ENCODE results near the gene MIF4GD. TPM values are rescaled to one million over a fixed set of nuclear protein-coding genes. Genes with fewer than 3 reads are reported as not detected.
"Not testable (repeated sequence)": the region's sequence is repeated elsewhere in the genome, so short reads cannot be mapped to it uniquely, and the experiment has no call there.

The MIF4GD gene
- total RNA-seq, 1 donor = 19.9 TPM

DNA sequence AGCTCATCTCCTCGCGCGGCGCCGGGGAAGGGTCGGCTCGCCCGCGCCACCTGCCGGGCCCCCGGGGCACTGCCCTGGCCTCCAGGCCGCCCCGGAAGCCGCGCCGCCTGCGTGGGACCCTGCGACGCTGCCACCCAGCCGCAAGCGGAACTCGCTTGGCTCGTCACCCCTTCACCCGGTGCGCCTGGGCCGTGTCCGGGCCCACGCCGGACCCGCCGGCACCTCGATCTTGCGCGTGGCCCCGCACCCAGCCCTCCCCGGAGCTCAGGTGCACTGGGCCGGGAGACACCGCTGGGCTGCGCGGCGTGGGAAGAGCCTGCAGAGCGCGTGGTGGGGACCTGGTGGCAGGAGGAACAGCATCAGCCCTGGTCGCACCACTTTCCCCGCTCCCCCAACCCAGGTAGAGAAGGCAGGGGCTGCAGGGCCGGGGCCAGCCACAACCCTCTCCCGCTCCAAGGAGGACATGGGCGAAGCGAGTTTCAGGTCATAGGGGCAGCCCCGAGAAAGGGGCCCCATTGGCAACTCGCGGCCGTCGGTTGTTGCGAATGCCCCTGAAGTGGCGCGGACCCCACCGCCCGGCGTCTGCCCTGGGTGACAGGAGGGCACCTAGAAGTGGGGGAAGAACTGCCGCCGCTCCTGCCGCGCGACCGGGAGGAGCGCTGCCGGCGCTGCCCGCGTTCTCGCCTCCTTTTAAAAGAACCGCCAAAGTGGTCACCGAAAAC is 363 bp upstream of the MIF4GD start:
- H3K27me3 ChIP-seq (ENCODE audit: insufficient read depth, low read length) = no peaks in the 10 kb centered on the region
- peak overlapping the region; percentile 93 for H3K4me3 ChIP-seq (ENCODE audit: low read length)
- no peaks in the 10 kb centered on the region for H3K9me3 ChIP-seq (ENCODE audit: low read depth, low read length)
- peaks cover 59% of the 10 kb centered on the region for H3K4me1 ChIP-seq (ENCODE audit: insufficient read depth, low read length)

DNA sequence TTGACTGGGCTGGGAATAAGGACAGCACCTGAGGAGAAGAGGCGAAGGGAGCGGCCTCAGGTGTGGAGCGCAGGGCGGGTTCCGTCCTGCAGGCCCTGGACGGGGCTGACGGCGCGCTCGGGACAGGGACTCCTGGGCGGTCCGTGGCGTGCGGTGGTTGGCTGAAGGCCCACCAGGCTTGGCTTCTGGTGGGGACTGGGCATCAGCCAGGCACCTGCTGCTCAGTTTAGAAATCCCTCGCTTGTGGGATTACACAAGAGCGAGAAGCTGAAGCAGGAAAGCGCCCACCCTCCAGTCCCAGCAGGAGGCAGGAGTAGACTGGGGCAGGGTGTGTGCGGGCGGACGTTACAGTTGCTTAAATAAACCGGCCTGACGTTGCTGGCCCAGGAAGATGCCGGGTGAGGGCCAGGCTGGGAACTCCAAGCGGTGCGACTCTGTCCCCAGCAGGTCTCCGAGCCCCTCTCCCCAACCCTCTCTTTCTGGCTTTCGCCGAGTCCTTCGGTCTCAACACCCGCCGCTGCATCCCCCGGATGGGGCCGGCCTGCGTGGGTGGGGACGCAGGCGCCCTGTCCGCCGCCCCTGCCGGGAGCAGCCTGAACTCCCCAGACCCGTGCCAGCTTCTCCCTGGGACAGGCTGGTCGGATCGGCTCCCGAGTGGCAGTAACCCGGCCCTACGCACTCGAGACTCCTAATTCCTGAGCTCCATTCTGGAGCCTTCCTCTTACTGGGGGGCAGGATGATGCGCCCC is 639 bp downstream of the MIF4GD start:
- Histone ChIP-seq H3K4me3 (ENCODE audit: low read length) (peak overlapping the region; percentile 93), H3K4me1 (ENCODE audit: insufficient read depth, low read length) (peaks cover 69% of the 10 kb centered on the region), H3K27me3 (ENCODE audit: insufficient read depth, low read length) (no peaks in the 10 kb centered on the region), H3K9me3 (ENCODE audit: low read depth, low read length) (no peaks in the 10 kb centered on the region)

DNA sequence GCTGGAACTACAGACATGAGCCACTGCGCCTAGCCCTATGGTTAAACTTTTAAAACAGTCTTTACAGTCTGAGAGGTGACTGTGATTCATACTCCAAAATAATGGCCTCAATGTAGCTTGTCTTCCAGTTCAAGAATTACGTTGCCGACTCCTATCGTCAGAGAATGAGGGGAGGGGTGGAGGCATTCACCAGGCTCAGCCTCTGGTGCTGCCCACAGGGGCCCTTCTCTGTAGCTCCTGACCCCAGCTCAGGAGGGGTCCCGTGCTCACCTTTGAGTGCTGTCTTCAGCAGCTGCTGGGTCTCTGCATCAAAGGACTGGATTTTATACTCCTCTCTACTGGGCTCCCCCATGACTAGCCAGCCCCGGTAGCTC is 1.2 kb downstream of the MIF4GD start:
- Histone ChIP-seq H3K27me3 (ENCODE audit: insufficient read depth, low read length) (no peaks in the 10 kb centered on the region), H3K4me3 (ENCODE audit: low read length) (peak overlapping the region; percentile 93), H3K4me1 (ENCODE audit: insufficient read depth, low read length) (peaks cover 74% of the 10 kb centered on the region), H3K9me3 (ENCODE audit: low read depth, low read length) (no peaks in the 10 kb centered on the region)

DNA sequence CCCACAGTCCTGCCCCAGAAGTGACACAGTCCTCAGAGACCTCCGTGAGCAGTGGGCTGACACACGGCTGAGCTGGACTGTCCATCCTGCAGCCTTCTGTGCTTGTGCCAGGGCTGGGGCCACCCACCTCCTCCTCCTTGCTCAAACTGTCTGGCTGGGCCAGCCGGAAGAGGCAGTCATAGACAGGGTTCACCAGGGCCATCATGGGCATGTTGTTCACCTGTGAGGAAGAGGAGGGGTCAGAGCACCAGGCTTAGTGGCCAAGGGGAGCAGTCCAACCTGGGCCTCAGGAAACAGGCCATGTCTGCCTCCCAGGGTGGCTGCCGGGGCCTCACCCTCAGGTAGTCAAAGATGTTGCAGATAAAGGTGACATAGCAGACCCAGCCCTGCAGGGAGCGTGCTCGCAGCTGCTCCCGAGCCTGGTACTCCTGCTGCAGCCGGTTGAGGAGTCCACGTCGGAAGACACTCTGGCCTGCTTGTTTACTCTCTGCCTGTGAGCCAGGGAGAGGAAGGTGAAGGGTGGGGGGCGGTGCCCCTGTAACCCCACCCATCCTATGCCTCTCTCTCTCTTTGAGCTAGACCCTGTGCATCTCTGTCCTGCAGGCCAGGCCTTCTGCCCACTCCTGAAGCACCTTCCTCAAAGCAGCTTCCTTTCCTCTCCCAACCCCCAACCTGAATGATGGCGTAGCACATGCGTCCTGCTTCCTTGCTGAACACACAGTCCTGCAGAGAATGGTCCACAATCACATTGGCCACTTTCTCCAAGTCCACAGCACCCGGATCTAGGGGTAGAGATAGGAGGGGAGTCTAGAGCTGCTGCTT is 3.4 kb downstream of the MIF4GD start:
- Histone ChIP-seq H3K4me1 (ENCODE audit: insufficient read depth, low read length) (peaks cover 73% of the 10 kb centered on the region), H3K27me3 (ENCODE audit: insufficient read depth, low read length) (no peaks in the 10 kb centered on the region), H3K9me3 (ENCODE audit: low read depth, low read length) (no peaks in the 10 kb centered on the region), H3K4me3 (ENCODE audit: low read length) (no peak overlapping the region)

DNA sequence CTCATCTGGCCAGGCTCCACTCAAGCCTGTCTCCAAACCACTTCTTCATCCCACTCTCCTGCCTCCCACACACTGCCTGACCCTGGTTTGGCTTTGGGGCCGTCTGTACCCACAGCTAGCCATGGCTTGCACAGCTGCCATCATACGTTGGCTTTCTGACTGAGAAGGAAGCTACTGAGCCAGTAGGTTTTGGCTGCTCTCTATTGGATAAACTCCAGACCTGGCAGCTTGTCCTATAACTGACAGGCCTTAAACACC is 3.9 kb downstream of the MIF4GD start:
- Histone ChIP-seq H3K4me3 (ENCODE audit: low read length) (no peak overlapping the region), H3K4me1 (ENCODE audit: insufficient read depth, low read length) (peaks cover 73% of the 10 kb centered on the region), H3K27me3 (ENCODE audit: insufficient read depth, low read length) (no peaks in the 10 kb centered on the region), H3K9me3 (ENCODE audit: low read depth, low read length) (no peaks in the 10 kb centered on the region)

GRCh38 chr17:75266316-75267152 is 4.5 kb downstream of the MIF4GD start:
- Histone ChIP-seq H3K4me3 (ENCODE audit: low read length) (no peak overlapping the region), H3K9me3 (ENCODE audit: low read depth, low read length) (no peaks in the 10 kb centered on the region), H3K27me3 (ENCODE audit: insufficient read depth, low read length) (no peaks in the 10 kb centered on the region), H3K4me1 (ENCODE audit: insufficient read depth, low read length) (peaks cover 69% of the 10 kb centered on the region)

DNA sequence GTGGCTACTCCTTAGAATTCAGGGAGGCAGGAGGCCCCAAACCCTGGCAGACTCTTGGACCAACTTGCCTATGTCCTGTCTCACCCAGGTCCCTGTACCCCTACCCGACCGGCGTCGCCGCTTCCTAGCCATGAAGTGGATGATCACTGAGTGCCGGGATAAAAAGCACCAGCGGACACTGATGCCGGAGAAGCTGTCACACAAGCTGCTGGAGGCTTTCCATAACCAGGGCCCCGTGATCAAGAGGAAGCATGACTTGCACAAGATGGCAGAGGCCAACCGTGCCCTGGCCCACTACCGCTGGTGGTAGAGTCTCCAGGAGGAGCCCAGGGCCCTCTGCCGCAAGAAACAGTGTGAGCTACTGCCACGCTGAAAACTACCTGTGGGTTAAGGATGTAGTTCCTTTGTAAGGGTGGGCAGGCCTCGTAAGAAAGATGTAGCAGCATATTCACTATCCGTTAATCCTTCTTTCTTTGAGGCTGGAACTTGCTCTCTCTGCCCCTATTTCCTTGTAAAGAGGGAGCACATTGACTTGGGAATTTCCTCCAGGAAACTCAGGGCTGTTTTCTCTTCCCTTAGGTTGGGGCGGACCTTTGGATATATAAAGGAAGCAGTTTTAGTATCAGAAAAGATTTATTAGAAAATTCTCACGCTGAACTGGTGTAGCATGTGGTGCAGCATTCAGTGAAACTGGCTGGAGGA is 5.3 kb downstream of the MIF4GD start:
- H3K9me3 ChIP-seq (ENCODE audit: low read depth, low read length) = no peaks in the 10 kb centered on the region
- H3K4me1 ChIP-seq (ENCODE audit: insufficient read depth, low read length) = peaks cover 69% of the 10 kb centered on the region
- H3K27me3 ChIP-seq (ENCODE audit: insufficient read depth, low read length) = no peaks in the 10 kb centered on the region
- no peak overlapping the region for H3K4me3 ChIP-seq (ENCODE audit: low read length)

DNA sequence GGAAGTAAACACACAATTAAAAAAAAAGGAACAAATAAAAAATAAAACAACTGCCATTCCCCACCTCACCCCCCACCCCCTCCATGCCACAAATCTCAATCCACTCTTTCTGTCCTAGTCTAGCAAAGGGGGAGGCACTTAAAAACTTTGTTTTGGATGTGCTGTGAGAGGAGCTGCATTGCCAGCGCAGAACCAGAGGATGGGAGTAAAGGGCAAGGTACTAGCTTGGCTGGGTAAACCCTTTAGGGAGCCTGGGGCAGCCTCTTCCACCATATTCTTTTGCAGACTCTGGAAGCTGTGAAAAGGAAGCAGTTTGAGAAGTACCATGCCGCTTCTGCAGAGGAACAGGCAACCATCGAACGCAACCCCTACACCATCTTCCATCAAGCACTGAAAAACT is 8.0 kb downstream of the MIF4GD start:
- Histone ChIP-seq H3K4me1 (ENCODE audit: insufficient read depth, low read length) (peaks cover 69% of the 10 kb centered on the region), H3K27me3 (ENCODE audit: insufficient read depth, low read length) (no peaks in the 10 kb centered on the region), H3K4me3 (ENCODE audit: low read length) (no peak overlapping the region), H3K9me3 (ENCODE audit: low read depth, low read length) (no peaks in the 10 kb centered on the region)

GRCh38 chr17:75262112-75262606 is 8.9 kb downstream of the MIF4GD start:
- Histone ChIP-seq H3K4me1 (ENCODE audit: insufficient read depth, low read length) (peaks cover 60% of the 10 kb centered on the region), H3K27me3 (ENCODE audit: insufficient read depth, low read length) (no peaks in the 10 kb centered on the region)

DNA sequence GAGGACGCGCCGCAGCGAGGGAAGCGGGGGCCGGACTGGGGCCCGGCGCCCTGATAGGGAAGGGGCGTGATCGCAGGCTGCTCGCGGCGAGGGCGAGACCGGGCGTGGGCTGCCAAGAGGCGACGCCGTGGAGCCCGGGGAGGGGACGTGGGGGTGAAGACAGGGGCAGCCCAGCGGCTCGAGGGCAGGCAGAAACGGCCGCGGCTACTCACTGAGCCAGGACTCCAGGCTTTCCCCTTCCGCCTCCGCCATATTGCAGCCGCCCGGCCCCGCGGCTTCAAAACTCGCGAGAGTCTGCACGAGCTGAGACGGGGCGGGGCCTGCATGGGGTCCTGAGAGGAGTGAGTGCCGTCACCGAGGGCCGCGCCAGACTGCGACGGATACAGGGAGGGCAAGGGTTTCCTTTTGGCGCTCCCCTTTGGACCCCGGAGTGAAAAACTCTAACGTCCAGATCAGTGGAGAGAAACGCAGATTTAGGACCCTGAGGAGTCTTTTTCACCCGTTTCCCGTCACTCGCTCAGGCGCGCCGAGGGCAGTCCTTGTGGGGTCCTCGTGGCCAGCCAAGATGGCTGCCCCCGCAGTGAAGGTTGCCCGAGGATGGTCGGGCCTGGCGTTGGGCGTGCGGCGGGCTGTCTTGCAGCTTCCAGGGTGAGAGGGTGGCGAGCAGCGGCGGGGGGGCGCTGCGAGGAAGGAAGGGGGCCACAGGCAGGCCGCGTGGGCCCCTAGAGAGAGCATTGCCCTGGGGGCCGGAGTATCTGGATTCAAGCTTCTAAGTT is 9.5 kb downstream of the MIF4GD start, which contains the start of the genes GGA3 and MRPS7:
GGA3 (minus strand) TSS at position 271 of the 776 bp plus-strand sequence; CDS start at position 252, 19 bp downstream.
MRPS7 (plus strand) TSS at position 544 of the 776 bp plus-strand sequence; CDS start at position 566, 22 bp downstream.
- peaks cover 54% of the 10 kb centered on the region for H3K4me1 ChIP-seq (ENCODE audit: insufficient read depth, low read length)
- no peaks in the 10 kb centered on the region for H3K9me3 ChIP-seq (ENCODE audit: low read depth, low read length)
- H3K27me3 ChIP-seq (ENCODE audit: insufficient read depth, low read length) = no peaks in the 10 kb centered on the region
- H3K4me3 ChIP-seq (ENCODE audit: low read length) = peak within 1 kb of the TSS; percentile 94

More at GRCh38 chr17:75262112-75262606, 8.9 kb downstream of the MIF4GD start:
- peak overlapping the region; percentile 94 for H3K4me3 ChIP-seq (ENCODE audit: low read length)
- H3K9me3 ChIP-seq (ENCODE audit: low read depth, low read length) = no peaks in the 10 kb centered on the region

DNA sequence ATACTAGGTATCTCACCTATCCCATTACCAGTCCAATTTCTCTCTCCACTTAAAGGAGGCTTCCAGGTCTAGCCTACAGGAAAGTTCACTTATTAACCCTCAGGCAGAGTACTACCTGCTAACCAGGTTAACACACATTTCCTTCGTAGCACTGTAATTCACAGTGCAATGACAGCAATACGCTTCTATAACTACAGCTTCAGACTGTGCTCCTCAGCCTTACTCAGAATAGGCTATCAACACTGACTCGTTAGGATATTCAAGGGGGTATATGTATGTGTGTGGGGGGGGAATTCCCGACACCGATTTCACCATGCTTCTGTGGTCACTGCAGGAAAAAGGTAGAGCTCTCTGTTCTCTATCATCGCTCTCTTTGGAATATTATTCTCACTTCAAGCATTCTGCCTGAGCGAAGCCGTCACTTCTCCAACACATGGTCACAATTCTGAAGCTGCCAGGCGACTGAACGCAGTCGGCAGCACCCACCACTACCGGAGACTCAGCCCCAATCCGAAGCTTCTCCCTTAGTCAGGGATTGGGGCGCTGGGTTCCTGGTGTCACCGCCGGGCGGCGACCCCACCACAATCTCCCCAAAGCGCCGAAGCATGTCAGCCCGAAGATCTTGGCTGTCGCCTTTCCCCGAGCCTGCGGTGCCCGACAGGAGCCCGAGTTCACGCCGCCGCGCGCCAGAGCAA is 10.2 kb downstream of the MIF4GD start:
- Histone ChIP-seq H3K9me3 (ENCODE audit: low read depth, low read length) (no peaks in the 10 kb centered on the region), H3K27me3 (ENCODE audit: insufficient read depth, low read length) (no peaks in the 10 kb centered on the region), H3K4me1 (ENCODE audit: insufficient read depth, low read length) (peaks cover 50% of the 10 kb centered on the region), H3K4me3 (ENCODE audit: low read length) (peak overlapping the region; percentile 94)

- H3K9me3 ChIP-seq (ENCODE audit: low read depth, low read length); H3K27me3 ChIP-seq (ENCODE audit: insufficient read depth, low read length); H3K4me3 ChIP-seq (ENCODE audit: low read length): not testable (repeated sequence)
- H3K4me1 ChIP-seq (ENCODE audit: insufficient read depth, low read length) = peaks cover 38% of the 10 kb centered on the region
Measured at GRCh38 chr17:75257228-75257627, 13.8 kb downstream of the MIF4GD start.
